ENCODE data around the gene CBLN3. TPM values are rescaled to one million over a fixed set of nuclear protein-coding genes. Genes with fewer than 3 reads are reported as not detected.

The CBLN3 gene
- total RNA-seq, 1 experiment from 2014 or later = 3.4 TPM

GRCh38 chr14:24378981-24379906 lies 50.2 kb downstream of the CBLN3 start:
- Histone ChIP-seq H3K9ac (ENCODE audit: low read length) (no peak overlapping the region), H3K4me2 (ENCODE audit: low read length) (no peak overlapping the region), H3K27ac (ENCODE audit: low read length) (no peak overlapping the region), H3K27me3 (ENCODE audit: low read length) (no peaks in the 10 kb centered on the region), H2AFZ (ENCODE audit: low read length) (no peak overlapping the region), H3K9me2 (replicated peaks; ENCODE audit: low read length) (no peaks in the 10 kb centered on the region), H3K4me3 (ENCODE audit: low read length) (no peak overlapping the region), H3F3A (ENCODE audit: low read length, unreplicated experiment) (no peaks in the 10 kb centered on the region), H3K79me2 (ENCODE audit: low read length) (no peaks in the 10 kb centered on the region), H4K20me1 (ENCODE audit: low read length) (no peaks in the 10 kb centered on the region), H3K36me3 (ENCODE audit: low read depth, low read length) (no peaks in the 10 kb centered on the region), H3K4me1 (ENCODE audit: insufficient read depth, low read length) (no peaks in the 10 kb centered on the region), H3K9me3 (ENCODE audit: low read length) (no peaks in the 10 kb centered on the region)
- BruUV-seq (replicated peaks) = no TSS peak
- DNase-seq = no peak
- POLR2A ChIA-PET (ENCODE audit: unreplicated experiment) = no interaction called here
- intact Hi-C loops (cut with micrococcal nuclease) = no loop called here
- CTCF ChIA-PET = interaction anchor here (0.6 kb wide), 1 partner anchor 25 kb away, joined by 3 read pairs; no protein-coding TSS in a partner anchor
- ATAC-seq = no peak
- no peak for TF ChIP-seq CTCF (conservative IDR thresholded peaks at IDR 0.05; ENCODE audit: low read depth, low read length)
- TF ChIP-seq EZH2phosphoT487 (IDR thresholded peaks at IDR 0.05; ENCODE audit: borderline replicate concordance, low read length) = no peak
- no peak for TF ChIP-seq EZH2 (IDR thresholded peaks at IDR 0.05; ENCODE audit: low read length, unreplicated experiment)

- TF ChIP-seq CTCF (conservative IDR thresholded peaks at IDR 0.05; ENCODE audit: low read depth, low read length) (no peak), EZH2phosphoT487 (IDR thresholded peaks at IDR 0.05; ENCODE audit: borderline replicate concordance, low read length) (no peak), EZH2 (IDR thresholded peaks at IDR 0.05; ENCODE audit: low read length, unreplicated experiment) (no peak)
- intact Hi-C loops (cut with micrococcal nuclease) = no loop called here
- no TSS peak for BruUV-seq (replicated peaks)
- Histone ChIP-seq H3K4me3 (ENCODE audit: low read length) (no peak overlapping the region), H3F3A (ENCODE audit: low read length, unreplicated experiment) (no peaks in the 10 kb centered on the region), H2AFZ (ENCODE audit: low read length) (no peak overlapping the region), H4K20me1 (ENCODE audit: low read length) (no peaks in the 10 kb centered on the region), H3K27ac (ENCODE audit: low read length) (no peak overlapping the region), H3K79me2 (ENCODE audit: low read length) (no peaks in the 10 kb centered on the region), H3K4me2 (ENCODE audit: low read length) (no peak overlapping the region), H3K9me2 (replicated peaks; ENCODE audit: low read length) (no peaks in the 10 kb centered on the region), H3K27me3 (ENCODE audit: low read length) (no peaks in the 10 kb centered on the region), H3K36me3 (ENCODE audit: low read depth, low read length) (no peaks in the 10 kb centered on the region), H3K9me3 (ENCODE audit: low read length) (no peaks in the 10 kb centered on the region), H3K9ac (ENCODE audit: low read length) (no peak overlapping the region), H3K4me1 (ENCODE audit: insufficient read depth, low read length) (no peaks in the 10 kb centered on the region)
- ChIA-PET CTCF (no interaction called here), POLR2A (ENCODE audit: unreplicated experiment) (no interaction called here)
- DNase-seq (no peak), ATAC-seq (no peak)
Observed at GRCh38 chr14:24378327-24378726, 51.1 kb downstream of the CBLN3 start.

GRCh38 chr14:24377657-24378056 lies 51.8 kb downstream of the CBLN3 start:
- ChIA-PET POLR2A (ENCODE audit: unreplicated experiment) (no interaction called here), CTCF (no interaction called here)
- no peaks in the 10 kb centered on the region for H3F3A ChIP-seq (ENCODE audit: low read length, unreplicated experiment)
- H3K4me1 ChIP-seq (ENCODE audit: insufficient read depth, low read length) = no peaks in the 10 kb centered on the region
- no peaks in the 10 kb centered on the region for H3K27me3 ChIP-seq (ENCODE audit: low read length)
- H3K9me3 ChIP-seq (ENCODE audit: low read length) = no peaks in the 10 kb centered on the region
- intact Hi-C loops (cut with micrococcal nuclease) = no loop called here
- no peak overlapping the region for H3K27ac ChIP-seq (ENCODE audit: low read length)
- no peak overlapping the region for H3K4me3 ChIP-seq (ENCODE audit: low read length)
- H3K9ac ChIP-seq (ENCODE audit: low read length) = no peak overlapping the region
- no peaks in the 10 kb centered on the region for H3K79me2 ChIP-seq (ENCODE audit: low read length)
- no peak overlapping the region for H2AFZ ChIP-seq (ENCODE audit: low read length)
- H3K36me3 ChIP-seq (ENCODE audit: low read depth, low read length) = no peaks in the 10 kb centered on the region
- DNase-seq (no peak), ATAC-seq (no peak)
- TF ChIP-seq EZH2phosphoT487 (IDR thresholded peaks at IDR 0.05; ENCODE audit: borderline replicate concordance, low read length) = no peak
- no peak for TF ChIP-seq EZH2 (IDR thresholded peaks at IDR 0.05; ENCODE audit: low read length, unreplicated experiment)
- TF ChIP-seq CTCF (conservative IDR thresholded peaks at IDR 0.05; ENCODE audit: low read depth, low read length) = no peak
- H3K9me2 ChIP-seq (replicated peaks; ENCODE audit: low read length) = no peaks in the 10 kb centered on the region
- no peaks in the 10 kb centered on the region for H4K20me1 ChIP-seq (ENCODE audit: low read length)
- H3K4me2 ChIP-seq (ENCODE audit: low read length) = no peak overlapping the region
- no TSS peak for BruUV-seq (replicated peaks)

Data from PC-3 (cell line).